PC-3 (cell line): ENCODE data around the gene TAS2R50. TPM values are rescaled to one million over a fixed set of nuclear protein-coding genes. Genes with fewer than 3 reads are reported as not detected.
A peak's percentile ranks its signal among the peaks of the same experiment; 100 is the strongest.
"Not testable (repeated sequence)": the region's sequence is repeated elsewhere in the genome, so short reads cannot be mapped to it uniquely, and the experiment has no call there.

Experiments used
- ATAC-seq: fragments of 200-7000 bp; cut with Tn5 transposase; 2 replicates; pipeline ENCODE4 v1.9.1; 2020; ENCODE audit warnings: mild to moderate bottlenecking, moderate library complexity
- Bru-seq: library from RNA; stranded (reverse); fragments of 400-500 nt; gene quantifications from one replicate; lab custom pipeline; 2021; lab: Mats Ljungman, UMichigan
- BruChase-seq, 2 experiments: library from RNA; stranded (reverse); fragments of 400-500 nt; gene quantifications; one replicate each; lab custom pipeline; 2021; lab: Mats Ljungman, UMichigan
- BruUV-seq: library from RNA; stranded (reverse); fragments of 400-500 nt; replicated peaks from 2 replicates; lab custom pipeline; 2021; lab: Mats Ljungman, UMichigan
- CTCF ChIA-PET: fragments of 300-600 bp; sonication (Branson Sonifier 250); formaldehyde crosslinking; loops from one replicate; lab custom pipeline; 2022; ENCODE audit warnings: antibody characterized with exemption; lab: Charles Lee
- POLR2A ChIA-PET: fragments of 300-600 bp; sonication (Branson Sonifier 250); formaldehyde crosslinking; loops from one replicate; lab custom pipeline; 2022; ENCODE audit warnings: antibody characterized with exemption; ENCODE audit not compliant: unreplicated experiment; lab: Charles Lee
- DNase-seq: peaks from one replicate; pipeline ENCODE4 v3.0.0-alpha.2; 2015
- H2AFZ ChIP-seq: fragments of 300-600 bp; sonication (generic); 2 replicates; pipeline ENCODE4 v1.6.0; 2016; ENCODE audit warnings: antibody characterized with exemption, low read length
- H3F3A ChIP-seq: fragments of 300-600 bp; sonication (generic); one replicate; pipeline ENCODE4 v1.6.0; 2017; ENCODE audit warnings: antibody characterized with exemption, low read length, control low read depth, mild to moderate bottlenecking; ENCODE audit not compliant: unreplicated experiment
- H3K27ac ChIP-seq: fragments of 300-600 bp; sonication (generic); 2 replicates; pipeline ENCODE4 v1.5.1; 2016; ENCODE audit warnings: mild to moderate bottlenecking, low read length
- H3K27me3 ChIP-seq: fragments of 300-600 bp; sonication (generic); 2 replicates; pipeline ENCODE4 v1.6.1; 2016; ENCODE audit warnings: low read length, mixed read lengths
- H3K36me3 ChIP-seq: fragments of 300-600 bp; sonication (generic); 2 replicates; pipeline ENCODE4 v1.6.1; 2016; ENCODE audit warnings: low read depth, mixed run types, low read length, mixed read lengths
- H3K4me1 ChIP-seq: fragments of 300-600 bp; sonication (generic); 2 replicates; pipeline ENCODE4 v1.5.1; 2016; ENCODE audit warnings: low read length; ENCODE audit not compliant: insufficient read depth
- H3K4me2 ChIP-seq: fragments of 300-600 bp; sonication (generic); 2 replicates; pipeline ENCODE4 v1.6.0; 2016; ENCODE audit warnings: low read length
- H3K4me3 ChIP-seq: fragments of 300-600 bp; sonication (generic); 2 replicates; pipeline ENCODE4 v1.5.1; 2016; ENCODE audit warnings: mild to moderate bottlenecking, low read length, mixed read lengths
- H3K79me2 ChIP-seq: fragments of 300-600 bp; sonication (generic); 2 replicates; pipeline ENCODE4 v1.6.1; 2017; ENCODE audit warnings: low read length, mixed read lengths
- H3K9ac ChIP-seq: fragments of 300-600 bp; sonication (generic); 2 replicates; pipeline ENCODE4 v1.6.0; 2016; ENCODE audit warnings: mild to moderate bottlenecking, low read length
- H3K9me2 ChIP-seq: fragments of 300-600 bp; sonication (generic); replicated peaks from 2 replicates; pipeline ENCODE4 v1.6.1; 2016; ENCODE audit warnings: mixed run types, low read length, mixed read lengths
- H3K9me3 ChIP-seq: fragments of 300-600 bp; sonication (generic); 2 replicates; pipeline ENCODE4 v1.6.1; 2016; ENCODE audit warnings: low read length, mixed read lengths
- H4K20me1 ChIP-seq: fragments of 300-600 bp; sonication (generic); 2 replicates; pipeline ENCODE4 v1.6.1; 2016; ENCODE audit warnings: low read length, mixed read lengths
- EZH2 ChIP-seq: fragments of 300-600 bp; sonication (generic); IDR thresholded peaks from one replicate; pipeline ENCODE4 v1.6.1; 2017; ENCODE audit warnings: antibody characterized with exemption, mild to moderate bottlenecking, low read length; ENCODE audit not compliant: unreplicated experiment
- EZH2phosphoT487 ChIP-seq: fragments of 300-600 bp; sonication (generic); IDR thresholded peaks from 2 replicates; pipeline ENCODE4 v1.6.1; 2018; ENCODE audit warnings: mild to moderate bottlenecking, antibody characterized with exemption, low read length, borderline replicate concordance
- intact Hi-C: fragments of 100-400 bp; cut with micrococcal nuclease; formaldehyde crosslinking; loops from 2 replicates; pipeline ENCODE4 v1.9.0; 2023
- long read RNA-seq: library from polyadenylated mRNA; unstranded; transcript quantifications from one replicate; pipeline ENCODE4 v2.0.0, GENCODE V29; 2021; ENCODE audit not compliant: unreplicated experiment
- total RNA-seq: library from RNA; depleted of rRNA; stranded (reverse); fragments of >200 nt; gene quantifications from 2 replicates; pipeline ENCODE4 v1.2.3, GENCODE V29; 2014; rRNA removed
- TF ChIP-seq, protein P1 (sequence below): fragments of 300-600 bp; sonication (generic); conservative IDR thresholded peaks from 2 replicates; pipeline ENCODE4 v1.5.1; 2017; ENCODE audit warnings: antibody characterized with exemption, low read depth, mild to moderate bottlenecking, low read length

Gene TAS2R50, protein sequence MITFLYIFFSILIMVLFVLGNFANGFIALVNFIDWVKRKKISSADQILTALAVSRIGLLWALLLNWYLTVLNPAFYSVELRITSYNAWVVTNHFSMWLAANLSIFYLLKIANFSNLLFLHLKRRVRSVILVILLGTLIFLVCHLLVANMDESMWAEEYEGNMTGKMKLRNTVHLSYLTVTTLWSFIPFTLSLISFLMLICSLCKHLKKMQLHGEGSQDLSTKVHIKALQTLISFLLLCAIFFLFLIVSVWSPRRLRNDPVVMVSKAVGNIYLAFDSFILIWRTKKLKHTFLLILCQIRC
- total RNA-seq (0.29 and 1.5 TPM in 2 replicates), Bru-seq, nascent RNA (percentile 64 among the genes with signal in this experiment), BruChase-seq, experiment 1, labeled RNA remaining after a 6-hour chase (percentile 55 among the genes with signal in this experiment), BruChase-seq, experiment 2, labeled RNA remaining after a 2-hour chase (percentile 83 among the genes with signal in this experiment)
- long read RNA-seq: 0 reads

DNA sequence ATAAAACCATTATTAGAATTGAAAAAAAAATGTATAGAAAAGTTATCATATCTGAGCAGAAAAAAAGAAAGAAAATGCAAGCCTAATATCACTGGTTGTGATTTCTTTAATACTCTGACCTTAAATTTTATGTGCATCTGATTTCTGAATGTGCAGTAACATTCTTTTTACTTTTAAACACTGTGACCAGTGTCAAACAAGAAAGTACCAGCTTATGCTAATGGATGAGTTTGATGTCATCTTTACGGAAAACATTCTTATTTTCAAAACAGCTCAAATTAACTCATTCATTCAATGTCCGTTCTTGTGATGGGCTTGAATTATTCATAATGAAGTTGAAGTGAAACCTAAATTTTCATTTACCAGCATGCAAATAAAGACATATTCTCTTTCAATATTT, at the start of gene TAS2R50:
TSS of gene TAS2R50 (minus strand) at position 101 of the 400 bp plus-strand sequence. CDS start at position 49, 52 bp downstream.
- Histone ChIP-seq H3K4me1 (no peaks in the 10 kb centered on the region), H3K9me3 (no peaks in the 10 kb centered on the region), H3K27me3 (no peaks in the 10 kb centered on the region), H3F3A (no peaks in the 10 kb centered on the region), H2AFZ (no peak within 1 kb of the TSS), H3K9ac (no peak within 1 kb of the TSS), H3K27ac (no peak within 1 kb of the TSS), H3K79me2 (no peaks in the 10 kb centered on the region), H3K9me2 (no peaks in the 10 kb centered on the region), H3K4me3 (no peak within 1 kb of the TSS), H3K36me3 (peaks cover 7% of the 10 kb centered on the region; the same call in 1 of the 2 replicates), H3K4me2 (no peak within 1 kb of the TSS), H4K20me1 (no peaks in the 10 kb centered on the region)
- ChIA-PET POLR2A (no interaction called here), CTCF (no interaction called here)
- ATAC-seq (no peak), DNase-seq (no peak)
- no TSS peak for BruUV-seq
- intact Hi-C loops: no loop called here
- no peak for TF ChIP-seq EZH2
- TF ChIP-seq, protein P1, sequence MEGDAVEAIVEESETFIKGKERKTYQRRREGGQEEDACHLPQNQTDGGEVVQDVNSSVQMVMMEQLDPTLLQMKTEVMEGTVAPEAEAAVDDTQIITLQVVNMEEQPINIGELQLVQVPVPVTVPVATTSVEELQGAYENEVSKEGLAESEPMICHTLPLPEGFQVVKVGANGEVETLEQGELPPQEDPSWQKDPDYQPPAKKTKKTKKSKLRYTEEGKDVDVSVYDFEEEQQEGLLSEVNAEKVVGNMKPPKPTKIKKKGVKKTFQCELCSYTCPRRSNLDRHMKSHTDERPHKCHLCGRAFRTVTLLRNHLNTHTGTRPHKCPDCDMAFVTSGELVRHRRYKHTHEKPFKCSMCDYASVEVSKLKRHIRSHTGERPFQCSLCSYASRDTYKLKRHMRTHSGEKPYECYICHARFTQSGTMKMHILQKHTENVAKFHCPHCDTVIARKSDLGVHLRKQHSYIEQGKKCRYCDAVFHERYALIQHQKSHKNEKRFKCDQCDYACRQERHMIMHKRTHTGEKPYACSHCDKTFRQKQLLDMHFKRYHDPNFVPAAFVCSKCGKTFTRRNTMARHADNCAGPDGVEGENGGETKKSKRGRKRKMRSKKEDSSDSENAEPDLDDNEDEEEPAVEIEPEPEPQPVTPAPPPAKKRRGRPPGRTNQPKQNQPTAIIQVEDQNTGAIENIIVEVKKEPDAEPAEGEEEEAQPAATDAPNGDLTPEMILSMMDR: no peak
- no peak for TF ChIP-seq EZH2phosphoT487

DNA sequence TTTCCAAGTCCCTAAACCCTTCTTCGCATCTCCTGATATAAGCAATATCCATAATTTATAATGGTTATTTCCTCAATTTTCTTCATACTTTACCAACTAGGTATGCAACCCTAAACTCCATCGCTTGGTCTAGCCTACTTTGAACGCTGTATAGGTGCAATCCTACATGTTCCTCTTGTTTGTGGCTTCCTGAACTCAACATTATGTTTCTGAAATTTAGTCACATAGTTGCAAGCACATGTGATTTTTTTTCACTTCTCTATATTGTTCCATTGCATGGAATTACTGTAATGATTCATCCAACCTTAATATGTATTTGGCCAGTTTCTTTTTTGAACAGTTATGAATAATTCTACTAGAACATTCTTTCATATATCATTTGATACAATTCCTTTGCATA, 47.2 kb upstream of the TAS2R50 start:
- H4K20me1 ChIP-seq, H3F3A ChIP-seq, H3K9me3 ChIP-seq, H3K27me3 ChIP-seq, H3K4me3 ChIP-seq, H3K4me1 ChIP-seq, ATAC-seq, H3K9me2 ChIP-seq, H3K36me3 ChIP-seq, BruUV-seq, H3K4me2 ChIP-seq, H2AFZ ChIP-seq, DNase-seq, H3K79me2 ChIP-seq, H3K27ac ChIP-seq, POLR2A ChIA-PET, CTCF ChIA-PET, H3K9ac ChIP-seq, intact Hi-C loops: not testable (repeated sequence)

DNA sequence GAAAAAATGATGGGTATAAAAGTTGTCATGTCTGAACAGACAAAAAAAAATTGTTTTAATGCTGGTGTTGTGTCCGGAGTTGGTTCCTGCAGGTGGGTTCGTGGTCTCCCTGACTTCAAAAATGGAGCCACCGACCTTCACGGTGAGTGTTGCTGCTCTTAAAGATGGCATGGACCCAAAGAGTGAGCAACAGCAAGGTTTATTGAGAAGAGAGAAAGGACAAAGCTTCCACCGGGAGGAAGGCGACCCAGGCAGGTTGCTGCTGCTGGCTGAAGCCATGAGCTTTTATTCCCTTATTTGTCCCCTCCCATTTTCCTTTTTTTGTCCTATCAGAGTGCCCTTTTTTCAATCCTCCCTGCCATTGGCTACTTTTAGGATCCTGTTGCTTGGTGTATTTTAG, 44.6 kb upstream of the TAS2R50 start, which contains the start of gene TAS2R31:
TSS of gene TAS2R31 (minus strand) at position 101 of the 400 bp plus-strand sequence. CDS start at position 29, 72 bp downstream.
- CTCF ChIA-PET: no interaction called here

More for the DNA sequence above, 44.6 kb upstream of the TAS2R50 start, which contains the start of gene TAS2R31:
- Histone ChIP-seq H3K4me3 (no peak within 1 kb of the TSS), H3K9me3 (no peaks in the 10 kb centered on the region), H3K4me1 (no peaks in the 10 kb centered on the region), H3K36me3 (no peaks in the 10 kb centered on the region), H2AFZ (no peak within 1 kb of the TSS), H3K9ac (no peak within 1 kb of the TSS), H3K27me3 (no peaks in the 10 kb centered on the region), H3K27ac (no peak within 1 kb of the TSS), H3K4me2 (no peak within 1 kb of the TSS), H3F3A (no peaks in the 10 kb centered on the region), H3K9me2 (no peaks in the 10 kb centered on the region), H4K20me1 (no peaks in the 10 kb centered on the region), H3K79me2 (no peaks in the 10 kb centered on the region)
- ATAC-seq: no peak
- POLR2A ChIA-PET: no interaction called here
- DNase-seq: no peak
- no TSS peak for BruUV-seq
- TF ChIP-seq EZH2 (no peak), EZH2phosphoT487 (no peak)
- TF ChIP-seq, protein P1: no peak
- intact Hi-C loops: no loop called here
